ENCODE measurements around the gene MIS12.

MIS12 gene

GRCh38 chr17:5486206-5487124, at the start of gene MIS12:
Gene MIS12 (plus strand): TSS chr17:5486566. CDS start chr17:5488863, 2,297 bp downstream.
- DNase-seq (ENCODE audit: low spot score), result peak; percentile 85

- no peak for DNase-seq (ENCODE audit: low spot score)
These were observed 48.5 kb upstream of the MIS12 start for GRCh38 chr17:5437721-5438317.

- peak; percentile 97 for DNase-seq (ENCODE audit: low spot score)
These were observed 47.5 kb upstream of the MIS12 start, which contains the start of gene C1QBP for GRCh38 chr17:5438716-5439445. Gene C1QBP (minus strand): TSS chr17:5439155. CDS start chr17:5439073, 82 bp downstream.

GRCh38 chr17:5439446-5439764, 47.0 kb upstream of the MIS12 start:
- DNase-seq (ENCODE audit: low spot score), result no peak

- DNase-seq (ENCODE audit: low spot score), result no peak
These were observed 42.6 kb upstream of the MIS12 start for GRCh38 chr17:5443728-5444127.

- DNase-seq (ENCODE audit: low spot score), result no peak
These were observed 42.2 kb upstream of the MIS12 start for GRCh38 chr17:5444209-5444608.

GRCh38 chr17:5446786-5447185, 39.6 kb upstream of the MIS12 start:
- DNase-seq (ENCODE audit: low spot score), result no peak

- DNase-seq (ENCODE audit: low spot score), result no peak
These were observed 21.5 kb upstream of the MIS12 start for GRCh38 chr17:5464717-5465507.

- DNase-seq (ENCODE audit: low spot score), result no peak
These were observed 20.1 kb upstream of the MIS12 start for GRCh38 chr17:5466295-5466694.

- no peak for DNase-seq (ENCODE audit: low spot score)
These were observed 18.9 kb upstream of the MIS12 start for GRCh38 chr17:5467416-5467815.

- no peak for DNase-seq (ENCODE audit: low spot score)
These were observed 18.3 kb upstream of the MIS12 start for GRCh38 chr17:5468075-5468473.

- no peak for DNase-seq (ENCODE audit: low spot score)
These were observed 13.9 kb upstream of the MIS12 start for GRCh38 chr17:5472511-5472910.

GRCh38 chr17:5473906-5474305, 12.5 kb upstream of the MIS12 start:
- no peak for DNase-seq (ENCODE audit: low spot score)

- no peak for DNase-seq (ENCODE audit: low spot score)
These were observed 7.4 kb upstream of the MIS12 start for GRCh38 chr17:5478992-5479391.

GRCh38 chr17:5480962-5481361, 5.4 kb upstream of the MIS12 start:
- DNase-seq (ENCODE audit: low spot score), result no peak

- DNase-seq (ENCODE audit: low spot score), result no peak
These were observed 4.9 kb upstream of the MIS12 start for GRCh38 chr17:5481451-5481850.

- DNase-seq (ENCODE audit: low spot score), result no peak
These were observed 828 bp upstream of the MIS12 start, which contains the start of gene DERL2 for GRCh38 chr17:5485270-5486205. Gene DERL2 (minus strand): TSS chr17:5486178. CDS start chr17:5486161, 17 bp downstream.

GRCh38 chr17:5488752-5489151, 2.4 kb downstream of the MIS12 start:
- DNase-seq (ENCODE audit: low spot score), result no peak

GRCh38 chr17:5492970-5493369, 6.6 kb downstream of the MIS12 start:
- DNase-seq (ENCODE audit: low spot score), result no peak

GRCh38 chr17:5499476-5500231, 13.3 kb downstream of the MIS12 start:
- no peak for DNase-seq (ENCODE audit: low spot score)
